A673 (cell line): ENCODE results near the gene DSE. TPM values are rescaled to one million over a fixed set of nuclear protein-coding genes. Genes with fewer than 3 reads are reported as not detected.
"Not testable (repeated sequence)": the region's sequence is repeated elsewhere in the genome, so short reads cannot be mapped to it uniquely, and the experiment has no call there.

Source experiments
- Bru-seq: library from RNA; stranded (reverse); fragments of 400-500 nt; gene quantifications from one replicate; lab custom pipeline; 2021; lab: Mats Ljungman, UMichigan
- BruChase-seq, 2 experiments: library from RNA; stranded (reverse); fragments of 400-500 nt; gene quantifications; one replicate each; lab custom pipeline; 2021; lab: Mats Ljungman, UMichigan
- BruUV-seq: library from RNA; stranded (reverse); fragments of 400-500 nt; replicated peaks from 2 replicates; lab custom pipeline; 2021; lab: Mats Ljungman, UMichigan
- CTCF ChIA-PET: fragments of 300-600 bp; sonication (Branson Sonifier 250); formaldehyde crosslinking; loops from one replicate; lab custom pipeline; 2022; ENCODE audit warnings: antibody characterized with exemption; lab: Charles Lee
- POLR2A ChIA-PET: fragments of 300-600 bp; sonication (Branson Sonifier 250); formaldehyde crosslinking; loops from one replicate; lab custom pipeline; 2022; ENCODE audit warnings: antibody characterized with exemption; ENCODE audit not compliant: low non-redundant PET; lab: Charles Lee
- DNase-seq: peaks from one replicate; pipeline ENCODE4 v3.0.0-alpha.2; 2015; ENCODE audit warnings: low spot score
- H3K27ac ChIP-seq: fragments of 200-600 bp; sonication (generic); 2 replicates; pipeline ENCODE4 v1.5.1; 2016; ENCODE audit warnings: mixed run types, low read depth, mild to moderate bottlenecking, mixed read lengths, antibody characterized with exemption, low read length; ENCODE audit not compliant: poor library complexity, severe bottlenecking
- H3K27me3 ChIP-seq: fragments of 200-600 bp; sonication (generic); replicated peaks from 2 replicates; pipeline ENCODE4 v1.6.1; 2017; ENCODE audit warnings: mixed run types, low read depth, mild to moderate bottlenecking, mixed read lengths, antibody characterized with exemption, low read length; ENCODE audit not compliant: insufficient read depth, poor library complexity
- H3K36me3 ChIP-seq: fragments of 200-600 bp; sonication (generic); 2 replicates; pipeline ENCODE4 v1.6.1; 2016; ENCODE audit warnings: mixed run types, mild to moderate bottlenecking, mixed read lengths, antibody characterized with exemption, low read length; ENCODE audit not compliant: insufficient read depth, poor library complexity, severe bottlenecking
- H3K4me1 ChIP-seq: fragments of 200-600 bp; sonication (generic); 2 replicates; pipeline ENCODE4 v1.6.1; 2017; ENCODE audit warnings: mixed run types, mild to moderate bottlenecking, mixed read lengths, antibody characterized with exemption, low read length; ENCODE audit not compliant: insufficient read depth, poor library complexity, severe bottlenecking
- H3K4me3 ChIP-seq: fragments of 200-600 bp; sonication (generic); 2 replicates; pipeline ENCODE4 v1.5.1; 2016; ENCODE audit warnings: low read depth, mixed run types, mild to moderate bottlenecking, mixed read lengths, low read length; ENCODE audit not compliant: poor library complexity, severe bottlenecking
- H3K9me3 ChIP-seq: fragments of 200-600 bp; sonication (generic); 2 replicates; pipeline ENCODE4 v1.6.1; 2016; ENCODE audit warnings: mixed run types, low read depth, mild to moderate bottlenecking, mixed read lengths, antibody characterized with exemption, low read length; ENCODE audit not compliant: poor library complexity, severe bottlenecking
- CTCF ChIP-seq: fragments of 300-800, 200-600 bp; sonication (generic); conservative IDR thresholded peaks from 2 replicates; pipeline ENCODE4 v1.5.1; 2017; ENCODE audit warnings: low read depth, mild to moderate bottlenecking, antibody characterized with exemption, low read length, moderate library complexity, mixed read lengths
- EZH2 ChIP-seq: fragments of 200-600 bp; sonication (generic); IDR thresholded peaks from 2 replicates; pipeline ENCODE4 v1.6.1; 2017; ENCODE audit warnings: borderline replicate concordance, low read depth, mild to moderate bottlenecking, mixed read lengths, antibody characterized with exemption, low read length; ENCODE audit not compliant: poor library complexity, severe bottlenecking
- intact Hi-C: fragments of 100-400 bp; cut with micrococcal nuclease; formaldehyde crosslinking; loops from one replicate; pipeline ENCODE4 v1.10.0; 2022; ENCODE audit not compliant: unreplicated experiment
- long read RNA-seq: library from polyadenylated mRNA; stranded (forward); transcript quantifications from one replicate; pipeline ENCODE4 v2.0.0, GENCODE V29; 2022
- total RNA-seq: library from RNA; stranded (reverse); gene quantifications from 2 replicates; pipeline ENCODE4 v1.2.3, GENCODE V29; 2021

The DSE gene
- total RNA-seq (31.4 and 33.3 TPM in 2 replicates), Bru-seq, nascent RNA (percentile 64 among the genes with signal in this experiment), BruChase-seq, experiment 1, labeled RNA remaining after a 2-hour chase (percentile 59 among the genes with signal in this experiment), BruChase-seq, experiment 2, labeled RNA remaining after a 6-hour chase (percentile 57 among the genes with signal in this experiment)
- long read RNA-seq, full-length matches to known transcripts: 11 of 100 reads
- long read RNA-seq, partial matches to known transcripts: 8 of 100 reads
- long read RNA-seq, other reads (novel, unspliced or antisense): 81 of 100 reads

- no peaks in the 10 kb centered on the region for H3K4me1 ChIP-seq
- intact Hi-C loops: no loop called here
- POLR2A ChIA-PET: no interaction called here
- H3K9me3 ChIP-seq: no peaks in the 10 kb centered on the region
- peak within 1 kb of the TSS; percentile 73 for H3K27ac ChIP-seq
- CTCF ChIA-PET: interaction anchor here (1.3 kb wide), 1 partner anchor 22 kb away, joined by 3 read pairs; no protein-coding TSS in a partner anchor
- no peaks in the 10 kb centered on the region for H3K27me3 ChIP-seq
- H3K36me3 ChIP-seq: no peaks in the 10 kb centered on the region
- H3K4me3 ChIP-seq: peak within 1 kb of the TSS; percentile 68
- TF ChIP-seq EZH2: no peak
- no peak for TF ChIP-seq CTCF
- BruUV-seq: no TSS peak
- no peak for DNase-seq
Measured at GRCh38 chr6:116370760-116371119, at the start of gene DSE. Gene DSE, plus strand, starts transcription at chr6:116370947. Its CDS starts 28,304 bp downstream, at chr6:116399251.

GRCh38 chr6:116321933-116322332, 48.8 kb upstream of the DSE start:
- H3K4me3 ChIP-seq, H3K36me3 ChIP-seq, H3K27me3 ChIP-seq, H3K9me3 ChIP-seq, CTCF ChIA-PET, POLR2A ChIA-PET, H3K27ac ChIP-seq, BruUV-seq, intact Hi-C loops, DNase-seq, H3K4me1 ChIP-seq: not testable (repeated sequence)

DNA sequence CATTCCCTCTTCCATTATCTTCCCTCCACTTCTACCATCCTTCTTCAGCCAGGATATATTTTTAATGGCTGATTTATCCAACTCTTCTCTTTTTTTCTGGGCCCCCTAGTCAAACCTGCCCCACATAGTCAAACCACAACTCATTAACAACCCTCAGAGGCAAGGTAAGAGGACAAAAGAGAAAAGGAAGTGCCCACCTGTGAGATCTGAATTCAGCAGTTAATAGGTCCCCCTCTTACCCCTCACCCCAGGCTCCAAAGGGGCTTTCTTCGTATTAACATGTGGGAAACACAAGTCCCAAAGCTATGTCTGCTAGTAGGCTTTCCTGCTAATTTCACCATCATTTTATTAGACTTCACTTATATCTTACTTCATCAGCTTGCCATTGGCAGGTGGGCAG, 46.9 kb upstream of the DSE start:
- H3K27me3 ChIP-seq: no peaks in the 10 kb centered on the region
- no TSS peak for BruUV-seq
- H3K4me3 ChIP-seq: no peak overlapping the region
- no peak for TF ChIP-seq EZH2
- TF ChIP-seq CTCF: no peak
- peaks cover 13% of the 10 kb centered on the region for H3K4me1 ChIP-seq
- CTCF ChIA-PET: no interaction called here
- H3K36me3 ChIP-seq: no peaks in the 10 kb centered on the region
- POLR2A ChIA-PET: no interaction called here
- DNase-seq: no peak
- no peak overlapping the region for H3K27ac ChIP-seq
- H3K9me3 ChIP-seq: no peaks in the 10 kb centered on the region
- intact Hi-C loops: no loop called here

GRCh38 chr6:116325634-116326132, 45.1 kb upstream of the DSE start:
- H3K36me3 ChIP-seq, CTCF ChIA-PET, intact Hi-C loops, H3K27ac ChIP-seq, POLR2A ChIA-PET, BruUV-seq, H3K4me3 ChIP-seq, H3K27me3 ChIP-seq, H3K9me3 ChIP-seq, DNase-seq: not testable (repeated sequence)
- H3K4me1 ChIP-seq: peaks cover 13% of the 10 kb centered on the region
